ENCODE results near the gene SBK2. TPM values are rescaled to one million over a fixed set of nuclear protein-coding genes. Genes with fewer than 3 reads are reported as not detected.

Gene SBK2
- total RNA-seq, 2 donors from 2014 or later: 111 to 172 TPM

DNA sequence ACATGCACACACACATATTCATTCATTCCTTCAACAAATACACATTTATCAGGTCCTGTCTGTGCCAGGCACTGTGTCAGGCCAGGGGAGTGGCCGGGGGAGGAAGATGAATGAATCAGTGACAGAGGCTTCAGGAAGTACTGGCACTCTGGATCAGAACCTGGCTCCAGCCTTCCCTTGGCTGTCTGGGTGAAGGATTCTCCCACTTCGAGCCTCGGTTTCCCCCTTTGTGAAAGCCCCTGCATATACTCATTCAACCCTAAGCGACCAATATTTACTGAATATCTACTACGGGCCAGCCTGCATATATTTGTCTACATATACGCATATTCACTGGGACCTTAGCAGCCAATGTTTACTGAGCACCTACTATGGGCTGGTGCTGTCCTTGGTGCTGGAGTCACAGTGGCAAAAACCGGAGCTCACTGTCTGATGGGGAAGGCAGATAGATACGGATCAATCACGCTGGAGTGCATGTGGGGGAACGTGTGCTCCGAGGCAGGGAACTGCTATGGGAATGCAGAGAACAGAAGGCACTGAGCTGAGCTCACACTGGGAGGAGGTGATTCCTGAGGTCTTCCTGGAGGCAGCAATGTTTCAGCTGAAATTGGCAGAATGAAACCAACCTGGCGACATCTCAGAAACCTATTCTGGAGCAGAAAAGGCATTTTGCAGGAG lies 44.4 kb upstream of the SBK2 start:
- Histone ChIP-seq H3K36me3 (peaks cover 10% of the 10 kb centered on the region), H3K9me3 (no peaks in the 10 kb centered on the region), H3K4me3 (peak overlapping the region; percentile 83 to 96), H3K4me1 (peaks cover 0 to 22% of the 10 kb centered on the region in 2 donors), H3K27me3 (no peaks in the 10 kb centered on the region), H3K27ac (peak overlapping the region; percentile 91 to 97)
- DNase-seq (ENCODE audit: low spot score): no peak
- TF ChIP-seq, protein P1, sequence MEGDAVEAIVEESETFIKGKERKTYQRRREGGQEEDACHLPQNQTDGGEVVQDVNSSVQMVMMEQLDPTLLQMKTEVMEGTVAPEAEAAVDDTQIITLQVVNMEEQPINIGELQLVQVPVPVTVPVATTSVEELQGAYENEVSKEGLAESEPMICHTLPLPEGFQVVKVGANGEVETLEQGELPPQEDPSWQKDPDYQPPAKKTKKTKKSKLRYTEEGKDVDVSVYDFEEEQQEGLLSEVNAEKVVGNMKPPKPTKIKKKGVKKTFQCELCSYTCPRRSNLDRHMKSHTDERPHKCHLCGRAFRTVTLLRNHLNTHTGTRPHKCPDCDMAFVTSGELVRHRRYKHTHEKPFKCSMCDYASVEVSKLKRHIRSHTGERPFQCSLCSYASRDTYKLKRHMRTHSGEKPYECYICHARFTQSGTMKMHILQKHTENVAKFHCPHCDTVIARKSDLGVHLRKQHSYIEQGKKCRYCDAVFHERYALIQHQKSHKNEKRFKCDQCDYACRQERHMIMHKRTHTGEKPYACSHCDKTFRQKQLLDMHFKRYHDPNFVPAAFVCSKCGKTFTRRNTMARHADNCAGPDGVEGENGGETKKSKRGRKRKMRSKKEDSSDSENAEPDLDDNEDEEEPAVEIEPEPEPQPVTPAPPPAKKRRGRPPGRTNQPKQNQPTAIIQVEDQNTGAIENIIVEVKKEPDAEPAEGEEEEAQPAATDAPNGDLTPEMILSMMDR (IDR thresholded peaks at IDR 0.05): no peak

DNA sequence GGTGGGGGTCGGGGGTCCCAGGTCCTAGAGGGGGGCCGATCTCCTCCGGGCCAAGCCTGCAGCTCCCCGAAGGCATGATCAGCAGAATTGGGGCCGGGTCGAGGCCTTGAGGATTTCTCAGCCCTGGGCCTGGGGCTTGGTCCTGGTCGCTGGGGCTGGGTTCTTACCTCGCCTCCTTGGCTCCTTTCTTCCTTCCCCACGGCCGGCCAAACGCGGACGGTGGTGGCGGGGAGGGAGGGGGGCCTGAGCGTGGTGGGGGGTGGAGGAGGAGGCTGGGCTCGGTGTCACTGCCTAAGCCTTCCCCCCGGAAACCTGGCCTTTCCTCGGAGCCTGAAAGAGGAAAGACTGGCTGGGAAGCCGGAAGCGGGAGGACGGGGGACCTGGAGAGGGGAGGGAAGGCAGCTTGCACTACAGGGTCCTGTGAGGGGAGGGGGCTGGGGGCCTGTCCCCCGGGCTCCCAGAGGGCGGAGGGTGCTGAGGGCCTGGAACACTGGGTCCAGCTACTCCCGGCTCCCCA lies 43.8 kb upstream of the SBK2 start, which contains the start of gene ZNF579:
TSS of gene ZNF579 (minus strand) at position 221 of the 517 bp plus-strand sequence. CDS start 1,209 bp downstream, outside the sequence.
- Histone ChIP-seq H3K36me3 (peaks cover 10% of the 10 kb centered on the region), H3K4me3 (peak within 1 kb of the TSS; percentile 83 to 96), H3K4me1 (peaks cover 0 to 16% of the 10 kb centered on the region in 2 donors), H3K9me3 (no peaks in the 10 kb centered on the region), H3K27ac (peak within 1 kb of the TSS; percentile 91 to 97), H3K27me3 (no peaks in the 10 kb centered on the region)
- TF ChIP-seq, protein P1 (IDR thresholded peaks at IDR 0.05): no peak
- peak; percentile 82 for DNase-seq (ENCODE audit: low spot score)

DNA sequence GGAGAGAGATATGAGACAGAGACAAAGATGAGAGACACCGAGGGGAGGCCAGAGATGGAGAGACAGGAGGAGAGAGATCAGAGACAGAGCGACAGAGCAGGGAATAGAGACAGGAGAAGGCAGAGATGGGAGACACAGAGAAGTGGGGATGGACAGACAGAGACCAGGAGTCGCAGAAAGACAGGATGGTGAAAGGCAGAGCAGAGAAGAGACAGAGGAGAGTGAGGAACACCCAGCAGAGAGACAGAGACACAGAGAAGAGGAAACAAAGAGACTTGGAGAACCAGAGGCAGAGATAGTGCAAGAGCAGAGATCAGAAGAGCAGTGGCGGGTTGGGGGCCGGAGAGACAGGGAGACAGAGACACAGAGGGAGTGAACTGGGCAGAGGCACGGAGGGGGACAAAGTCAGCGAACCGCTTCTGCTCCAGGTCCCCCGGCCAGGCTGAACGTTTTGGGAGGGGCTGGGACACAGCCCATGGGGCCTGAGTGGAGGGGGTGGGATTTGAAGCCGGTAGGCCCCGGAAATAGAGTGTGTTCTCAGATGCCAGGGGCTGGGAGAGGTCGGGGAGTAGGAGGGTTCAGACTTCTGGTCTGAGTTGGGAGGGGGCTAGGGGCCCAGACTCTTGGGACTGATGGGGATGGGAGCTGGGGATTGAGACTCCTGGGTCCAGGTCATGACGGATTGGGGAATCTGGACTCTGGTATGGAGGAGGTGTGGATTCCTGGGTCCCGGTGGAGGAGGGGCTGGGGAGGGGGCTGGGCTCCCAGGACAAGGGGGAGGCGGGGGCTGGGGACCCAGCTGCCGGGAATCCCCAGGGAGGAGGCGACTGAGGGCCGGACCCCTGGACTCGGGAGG lies 43.1 kb upstream of the SBK2 start:
- no peak for DNase-seq (ENCODE audit: low spot score)
- peak overlapping the region; percentile 83 to 96 for H3K4me3 ChIP-seq
- no peaks in the 10 kb centered on the region for H3K9me3 ChIP-seq
- peaks cover 10% of the 10 kb centered on the region for H3K36me3 ChIP-seq
- peaks cover 0 to 12% of the 10 kb centered on the region in 2 donors for H3K4me1 ChIP-seq
- H3K27ac ChIP-seq: peak overlapping the region; percentile 91 to 97
- TF ChIP-seq, protein P1 (IDR thresholded peaks at IDR 0.05): no peak
- no peaks in the 10 kb centered on the region for H3K27me3 ChIP-seq

DNA sequence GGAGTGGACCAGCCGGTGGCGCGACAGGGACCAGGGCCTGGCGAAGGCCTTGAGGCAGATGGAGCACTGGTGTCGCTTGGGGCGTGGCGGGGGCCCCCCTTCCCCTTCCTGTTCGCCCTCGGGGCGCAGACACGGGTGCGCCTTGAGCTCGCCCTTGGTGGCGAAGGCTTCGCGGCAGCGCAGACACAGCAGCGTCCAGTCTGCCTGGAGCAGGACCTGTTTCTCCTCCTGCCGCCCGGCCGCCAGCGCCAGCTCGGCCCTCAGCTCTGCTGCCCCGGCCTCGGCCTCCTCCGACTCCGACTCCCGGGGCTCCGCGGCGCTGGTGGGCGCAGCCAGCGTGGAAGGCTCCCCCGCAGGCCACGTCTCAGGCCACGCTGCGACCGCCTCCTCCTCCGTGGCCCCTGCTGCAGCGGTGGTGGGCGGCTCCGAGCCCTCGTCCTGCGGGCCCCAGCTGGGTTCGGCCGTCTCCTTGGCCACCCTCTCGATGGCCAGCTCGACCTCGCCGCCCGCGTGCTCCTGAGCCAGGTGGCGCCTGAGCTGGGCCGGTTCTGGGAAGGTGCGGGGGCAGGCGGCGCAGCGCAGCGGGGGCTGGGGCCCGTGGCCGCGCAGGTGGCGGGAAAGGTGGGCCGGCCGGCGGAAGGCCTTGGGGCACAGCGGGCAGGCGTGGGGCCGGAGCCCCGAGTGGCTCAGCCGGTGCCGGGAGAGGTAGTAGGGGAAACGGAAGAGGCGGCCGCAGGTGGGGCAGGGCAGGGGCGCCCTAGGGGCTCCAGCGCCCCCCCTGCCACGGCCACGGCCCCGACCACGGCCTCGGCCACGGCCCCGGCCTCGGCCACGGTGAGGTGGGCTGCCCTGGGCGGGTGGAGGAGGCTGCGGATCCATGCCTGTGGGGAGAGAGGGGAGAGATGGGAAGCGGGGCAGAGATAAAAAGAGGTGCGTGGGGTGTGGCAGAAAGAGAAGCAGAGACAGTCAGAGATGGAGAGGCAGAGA lies 42.1 kb upstream of the SBK2 start:
- no peak for DNase-seq (ENCODE audit: low spot score)
- H3K4me3 ChIP-seq: peak overlapping the region; percentile 83 to 96
- peaks cover 0 to 12% of the 10 kb centered on the region in 2 donors for H3K4me1 ChIP-seq
- peak overlapping the region in 1 of 2 donors; percentile 97 for H3K27ac ChIP-seq
- H3K36me3 ChIP-seq: peaks cover 10% of the 10 kb centered on the region
- TF ChIP-seq, protein P1 (IDR thresholded peaks at IDR 0.05): no peak
- H3K9me3 ChIP-seq: no peaks in the 10 kb centered on the region
- H3K27me3 ChIP-seq: no peaks in the 10 kb centered on the region

All from right atrium auricular region (tissue), 2 donors.